HG03108 (cell line): ENCODE measurements around the gene H3-3A.

Experiments
- ATAC-seq: cut with Tn5 transposase; IDR thresholded peaks from one replicate; pipeline ENCODE4 v1.9.1; 2021; ENCODE audit warnings: moderate library complexity; ENCODE audit not compliant: unreplicated experiment

The H3-3A gene

GRCh38 chr1:226110249-226111097 lies 48.0 kb downstream of the H3-3A start:
- ATAC-seq, result peak; percentile 76

GRCh38 chr1:226111098-226111882 lies 48.8 kb downstream of the H3-3A start:
- no peak for ATAC-seq

- ATAC-seq, result no peak
Observed at GRCh38 chr1:226111883-226112261, 49.4 kb downstream of the H3-3A start.

GRCh38 chr1:226112626-226113025 lies 50.1 kb downstream of the H3-3A start:
- no peak for ATAC-seq

- ATAC-seq, result no peak
Observed at GRCh38 chr1:226116673-226117072, 54.2 kb downstream of the H3-3A start.

- no peak for ATAC-seq
Observed at GRCh38 chr1:226117330-226117729, 54.8 kb downstream of the H3-3A start.

- ATAC-seq, result no peak
Observed at GRCh38 chr1:226118357-226118756, 55.8 kb downstream of the H3-3A start.

GRCh38 chr1:226119169-226119568 lies 56.7 kb downstream of the H3-3A start:
- ATAC-seq, result no peak

GRCh38 chr1:226120398-226120797 lies 57.9 kb downstream of the H3-3A start:
- no peak for ATAC-seq

GRCh38 chr1:226121049-226121586 lies 58.6 kb downstream of the H3-3A start:
- no peak for ATAC-seq
